Measurements from ENCODE around the gene INO80C. TPM values are rescaled to one million over a fixed set of nuclear protein-coding genes. Genes with fewer than 3 reads are reported as not detected.

INO80C gene
- total and polyA plus RNA-seq, 2 of the 4 experiments (the other 2 are of a cell fraction): 5.6 to 17.1 TPM

- in situ Hi-C loops (cut with MboI; ENCODE audit: low sequenced_read_pairs) (no loop called here), intact Hi-C loops (cut with micrococcal nuclease) (no loop called here), dilution Hi-C loops (cut with HindIII; ENCODE audit: low sequenced_read_pairs, unreplicated experiment) (no loop called here)
- Histone ChIP-seq H4K8ac (ENCODE audit: low read depth in 2 of 2, low read length in 2 of 2) (no peak overlapping the region), H4K91ac (ENCODE audit: insufficient read depth, low read depth, low read length) (no peak overlapping the region), H3K9me1 (ENCODE audit: insufficient read depth, low read length) (no peaks in the 10 kb centered on the region; the same call in 1 of the 2 replicates), H3K4me3 (ENCODE audit: insufficient read depth, low read depth, low read length) (no peak overlapping the region), H2AK9ac (replicated peaks; ENCODE audit: low read depth, low read length, poor library complexity) (no peak overlapping the region), H2BK120ac (ENCODE audit: low read depth, low read length) (no peak overlapping the region), H4K20me1 (ENCODE audit: insufficient read depth, low read length) (no peaks in the 10 kb centered on the region), H3K36me3 (ENCODE audit: control insufficient read depth, insufficient read depth, low read length) (no peaks in the 10 kb centered on the region), H4K5ac (ENCODE audit: low read depth, low read length) (no peak overlapping the region), H2BK5ac (ENCODE audit: low read depth, low read length, poor library complexity, severe bottlenecking) (no peak overlapping the region), H2AFZ (replicated peaks; ENCODE audit: low read length, poor library complexity) (no peak overlapping the region), H3K27me3 (ENCODE audit: control insufficient read depth, insufficient read depth, low read length) (peaks cover 2% of the 10 kb centered on the region), H2AK5ac (ENCODE audit: low read depth, low read length) (no peak overlapping the region), H3K4me2 (ENCODE audit: low read depth, low read length) (no peak overlapping the region), H3K14ac (replicated peaks; ENCODE audit: low read depth, low read length) (no peak overlapping the region), H3K4me1 (ENCODE audit: control insufficient read depth, insufficient read depth, low read length) (peaks cover 2% of the 10 kb centered on the region; the same call in 1 of the 2 replicates), H3K79me1 (ENCODE audit: low read depth in 1 of 2, low read length in 2 of 2) (no peaks in the 10 kb centered on the region), H2BK15ac (ENCODE audit: low read depth, low read length) (no peak overlapping the region), H3K56ac (ENCODE audit: extremely low read depth, insufficient read depth, low read length) (no peak overlapping the region), H3K18ac (ENCODE audit: low read depth, low read length) (no peak overlapping the region), H3K27ac (ENCODE audit: insufficient read depth, low read length) (no peak overlapping the region), H3K9ac (ENCODE audit: low read depth, low read length) (no peak overlapping the region), H2BK20ac (ENCODE audit: low read depth, low read length) (no peak overlapping the region), H3K4ac (ENCODE audit: low read depth, low read length) (no peak overlapping the region), H3K23ac (ENCODE audit: low read depth, low read length) (no peak overlapping the region), H3K9me3 (ENCODE audit: control insufficient read depth, insufficient read depth, low read length) (no peaks in the 10 kb centered on the region)
- TF ChIP-seq POLR2A (IDR thresholded peaks at IDR 0.05; ENCODE audit: low read depth, low read length): no peak
- TF ChIP-seq USF2 (IDR thresholded peaks at IDR 0.05; ENCODE audit: low read depth, low read length): no peak
- TF ChIP-seq RAD21 (IDR thresholded peaks at IDR 0.05; ENCODE audit: low read length): no peak
- TF ChIP-seq RFX5 (IDR thresholded peaks at IDR 0.05; ENCODE audit: low read depth, low read length): no peak
- no peak for TF ChIP-seq MAFK (IDR thresholded peaks at IDR 0.05; ENCODE audit: low read depth, low read length)
- no peak for DNase-seq
- ATAC-seq (ENCODE audit: low read depth): no peak
- ChIA-PET POLR2A (ENCODE audit: unreplicated experiment) (no interaction called here), CTCF (no interaction called here)
- WGBS, 2 experiments (ENCODE audit: extremely low coverage in 2 of 2, insufficient read length in 1 of 2): no CpG with 5 or more reads among the region's 1 CpG
- BruUV-seq (replicated peaks): no TSS peak
Observed at GRCh38 chr18:35438480-35439234, 59.1 kb downstream of the INO80C start.

Measured in IMR-90 (cell line).